Ramos (cell line): Measurements from ENCODE around the gene MRC1.

Experiments used
- in situ Hi-C: fragments of 300-500 bp; cut with MboI; formaldehyde crosslinking; loops from one replicate; pipeline ENCODE4 v1.14.3; 2022; ENCODE audit warnings: low sequenced_read_pairs; ENCODE audit not compliant: unreplicated experiment

MRC1 gene

DNA sequence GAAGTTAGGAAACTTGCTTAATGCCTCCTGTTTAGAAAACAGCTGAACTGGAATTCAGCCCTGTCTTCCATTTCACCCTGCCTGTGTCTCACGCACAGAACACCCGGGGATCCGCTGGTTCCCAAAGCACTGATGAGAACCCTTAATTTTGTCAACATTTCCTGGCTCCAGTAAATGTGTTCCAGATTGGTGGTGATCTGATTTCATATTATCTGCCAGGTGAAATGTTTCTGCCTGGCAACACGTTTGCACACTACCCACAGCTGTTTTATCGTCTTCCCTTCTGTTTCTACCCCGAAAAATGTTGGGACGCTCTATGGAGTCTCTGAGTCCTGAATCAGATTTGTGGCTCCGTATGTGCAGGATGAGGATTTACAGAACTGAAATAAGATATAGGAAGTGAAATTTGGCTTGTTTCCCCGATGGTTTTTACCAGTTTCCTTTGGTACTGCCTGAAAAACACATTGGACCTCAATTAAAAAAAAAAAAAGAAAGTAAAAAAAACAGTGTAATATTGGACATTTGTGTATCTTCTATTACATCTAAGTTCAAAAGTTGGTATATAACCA, 29.0 kb downstream of the MRC1 start:
- in situ Hi-C loops = no loop called here

DNA sequence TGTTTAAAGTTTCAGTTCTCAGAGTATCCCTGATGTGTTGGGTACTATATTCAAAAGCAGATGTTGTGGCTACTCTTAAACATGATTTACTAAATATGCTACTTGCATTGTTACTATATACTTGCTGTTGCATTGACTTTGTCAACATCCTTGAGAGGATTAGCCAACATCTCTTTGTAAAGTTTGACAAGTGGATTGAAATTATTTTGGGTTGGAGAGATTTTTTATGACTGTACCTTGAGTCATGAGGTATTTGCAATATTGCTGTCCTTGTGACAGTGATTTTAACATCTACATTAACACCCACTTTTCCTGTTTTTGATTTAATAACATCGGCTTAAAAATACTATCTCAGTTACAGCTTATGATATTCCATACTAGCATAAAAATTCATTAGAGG, 31.9 kb downstream of the MRC1 start:
- in situ Hi-C loops = loop anchor here (10.0 kb wide), 1 partner anchor 374 kb away; no protein-coding TSS in a partner anchor

DNA sequence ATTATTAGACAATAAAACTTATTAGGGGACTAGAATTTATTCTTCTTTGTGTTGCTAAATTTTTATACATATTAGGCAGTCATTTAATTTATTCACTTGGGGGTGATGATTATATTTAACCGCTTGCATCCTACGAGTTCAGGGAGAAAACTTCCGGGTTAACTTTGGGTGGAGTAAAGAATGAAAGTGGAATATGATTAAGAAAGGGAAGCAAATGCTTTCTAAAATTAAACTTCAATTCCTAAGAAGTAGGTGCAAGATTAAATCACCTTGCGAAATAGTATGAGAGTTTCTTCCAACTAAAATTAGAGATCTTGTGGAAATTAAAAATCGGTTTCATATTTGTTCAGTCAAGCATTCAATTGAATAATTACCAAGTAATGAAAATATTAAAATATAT, 33.5 kb downstream of the MRC1 start:
- in situ Hi-C loops = loop anchor here (10.0 kb wide), 1 partner anchor 372 kb away; no protein-coding TSS in a partner anchor

GRCh38 chr10:17847585-17848296, 38.6 kb downstream of the MRC1 start:
- in situ Hi-C loops = loop anchor here (10.0 kb wide), 1 partner anchor 367 kb away; no protein-coding TSS in a partner anchor

DNA sequence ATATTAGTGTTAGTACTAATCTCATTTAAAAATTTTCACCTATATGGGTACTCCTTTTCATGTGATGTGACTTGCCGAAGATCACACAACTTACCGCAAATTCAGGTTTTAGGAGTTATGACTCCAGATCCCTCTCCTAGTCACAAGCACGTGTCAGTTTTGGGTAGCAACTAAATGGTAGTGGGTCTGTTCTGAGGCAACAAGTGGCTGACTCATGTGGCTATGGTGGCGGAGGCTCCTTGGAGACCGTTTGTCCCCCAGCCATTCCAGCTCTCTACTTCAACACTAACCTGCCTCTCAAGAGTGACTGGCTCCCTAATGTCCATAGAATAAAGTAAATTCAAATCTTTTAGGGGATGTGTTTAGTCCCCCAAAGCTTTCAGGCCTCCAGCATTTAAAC, 39.5 kb downstream of the MRC1 start:
- in situ Hi-C loops = loop anchor here (10.0 kb wide), 1 partner anchor 366 kb away; no protein-coding TSS in a partner anchor

GRCh38 chr10:17850501-17850900, 41.4 kb downstream of the MRC1 start:
- in situ Hi-C loops = no loop called here

GRCh38 chr10:17851611-17852010, 42.5 kb downstream of the MRC1 start:
- in situ Hi-C loops = no loop called here

DNA sequence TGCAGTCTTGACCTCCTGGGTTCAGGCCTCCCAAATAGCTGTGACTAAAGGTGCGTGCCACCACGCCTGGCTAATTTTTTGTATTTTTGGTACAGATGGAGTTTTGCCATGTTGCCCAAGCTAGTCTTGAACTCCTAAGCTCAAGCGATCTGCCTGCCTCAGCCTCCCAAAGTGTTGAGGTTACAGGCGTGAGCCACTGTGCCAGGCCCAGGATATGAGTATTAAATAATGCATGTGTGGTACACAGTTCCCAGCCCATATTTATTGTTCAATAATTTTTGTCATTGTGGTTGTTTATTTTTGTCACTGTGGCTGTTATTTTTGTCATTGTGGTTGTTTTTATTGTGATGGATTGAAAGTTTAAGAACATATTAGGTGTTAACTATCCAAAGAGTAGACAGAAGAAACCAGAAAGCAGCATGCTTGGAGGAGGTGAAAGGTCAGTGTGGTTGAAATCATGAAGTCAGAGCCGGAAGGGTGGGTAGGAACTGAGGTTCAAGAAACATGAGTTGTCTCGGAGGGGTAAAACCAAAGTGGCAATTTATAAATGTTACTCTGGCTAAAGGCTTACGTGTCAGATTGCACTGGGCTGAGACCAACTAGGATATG, 45.0 kb downstream of the MRC1 start:
- in situ Hi-C loops = no loop called here

DNA sequence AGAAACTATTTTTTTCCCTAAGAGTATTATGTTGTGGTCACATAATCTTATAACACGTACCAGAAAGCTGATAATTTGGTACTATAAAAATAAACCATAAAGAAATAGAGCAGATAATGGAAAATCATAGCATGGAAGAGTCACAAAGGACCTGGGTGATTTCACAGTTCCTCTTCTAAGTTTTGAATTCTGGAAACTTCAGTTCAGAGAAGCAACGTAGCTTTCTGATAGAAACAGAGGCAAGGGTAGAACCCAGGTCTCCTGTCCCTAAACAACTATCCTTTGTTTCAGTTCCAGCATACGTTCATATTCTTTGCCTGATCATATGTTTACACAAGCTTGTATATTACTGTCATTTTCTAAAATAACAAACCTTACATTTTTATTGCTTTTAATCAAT, 47.9 kb downstream of the MRC1 start:
- in situ Hi-C loops = no loop called here

- in situ Hi-C loops = no loop called here
These were observed 50.5 kb downstream of the MRC1 start for GRCh38 chr10:17859492-17860156.

GRCh38 chr10:17861760-17862159, 52.6 kb downstream of the MRC1 start:
- in situ Hi-C loops = no loop called here

DNA sequence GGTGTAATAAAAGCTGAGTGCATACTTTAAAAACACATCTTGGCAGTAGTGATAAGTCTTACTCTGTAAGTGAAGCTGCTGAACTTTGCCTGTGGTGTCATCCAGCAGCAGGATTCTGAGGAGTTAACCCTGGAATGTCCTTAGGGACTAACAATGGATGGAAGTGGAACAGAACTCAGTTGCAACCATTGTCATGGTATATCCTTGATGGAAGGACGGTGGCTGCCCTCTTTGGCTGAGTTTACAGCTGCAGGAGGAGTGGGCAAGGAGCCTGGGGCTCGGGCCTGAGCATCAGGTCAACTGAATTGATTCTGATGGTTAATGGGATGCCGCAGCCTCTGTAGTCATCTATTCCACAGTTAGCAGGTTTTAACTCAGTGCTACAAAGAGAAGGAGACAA, 56.2 kb downstream of the MRC1 start:
- in situ Hi-C loops = no loop called here

DNA sequence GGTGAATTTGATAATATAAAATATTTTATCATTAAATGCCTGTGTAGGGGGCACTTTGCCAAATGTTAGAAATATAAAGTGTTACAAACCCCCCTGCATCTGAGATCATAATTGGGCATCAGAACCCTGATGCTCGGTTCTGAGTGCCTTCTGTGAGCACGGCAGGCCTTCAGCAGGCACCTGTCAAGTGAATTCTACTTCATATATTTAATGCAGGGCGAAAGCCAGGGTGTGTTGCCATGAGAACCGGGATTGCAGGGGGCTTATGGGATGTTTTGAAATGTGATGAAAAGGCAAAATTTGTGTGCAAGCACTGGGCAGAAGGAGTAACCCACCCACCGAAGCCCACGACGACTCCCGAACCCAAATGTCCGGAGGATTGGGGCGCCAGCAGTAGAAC, 57.2 kb downstream of the MRC1 start:
- in situ Hi-C loops = no loop called here

DNA sequence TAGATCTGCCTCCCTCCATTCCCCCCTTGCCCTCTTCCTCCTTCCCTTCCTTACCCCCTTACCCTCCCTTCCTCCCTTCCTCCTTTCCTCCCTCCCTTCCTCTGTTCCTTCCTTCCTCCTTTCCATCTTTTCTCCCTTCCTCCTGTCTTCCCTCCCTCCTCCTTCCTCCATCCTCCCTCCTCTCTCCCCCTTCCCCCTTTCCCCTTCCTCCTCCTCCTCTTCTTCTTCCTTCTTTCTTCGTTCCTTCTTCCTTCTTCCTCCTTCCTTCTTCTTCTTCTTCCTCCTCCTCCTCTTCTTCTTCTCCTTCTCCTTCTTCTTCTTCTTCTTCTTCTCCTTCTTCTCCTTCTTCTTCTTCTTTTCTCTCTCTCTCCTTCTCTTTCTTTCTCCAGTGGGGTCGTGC, 57.9 kb downstream of the MRC1 start:
- in situ Hi-C loops = no loop called here

GRCh38 chr10:17871036-17871435, 61.9 kb downstream of the MRC1 start:
- in situ Hi-C loops = no loop called here

DNA sequence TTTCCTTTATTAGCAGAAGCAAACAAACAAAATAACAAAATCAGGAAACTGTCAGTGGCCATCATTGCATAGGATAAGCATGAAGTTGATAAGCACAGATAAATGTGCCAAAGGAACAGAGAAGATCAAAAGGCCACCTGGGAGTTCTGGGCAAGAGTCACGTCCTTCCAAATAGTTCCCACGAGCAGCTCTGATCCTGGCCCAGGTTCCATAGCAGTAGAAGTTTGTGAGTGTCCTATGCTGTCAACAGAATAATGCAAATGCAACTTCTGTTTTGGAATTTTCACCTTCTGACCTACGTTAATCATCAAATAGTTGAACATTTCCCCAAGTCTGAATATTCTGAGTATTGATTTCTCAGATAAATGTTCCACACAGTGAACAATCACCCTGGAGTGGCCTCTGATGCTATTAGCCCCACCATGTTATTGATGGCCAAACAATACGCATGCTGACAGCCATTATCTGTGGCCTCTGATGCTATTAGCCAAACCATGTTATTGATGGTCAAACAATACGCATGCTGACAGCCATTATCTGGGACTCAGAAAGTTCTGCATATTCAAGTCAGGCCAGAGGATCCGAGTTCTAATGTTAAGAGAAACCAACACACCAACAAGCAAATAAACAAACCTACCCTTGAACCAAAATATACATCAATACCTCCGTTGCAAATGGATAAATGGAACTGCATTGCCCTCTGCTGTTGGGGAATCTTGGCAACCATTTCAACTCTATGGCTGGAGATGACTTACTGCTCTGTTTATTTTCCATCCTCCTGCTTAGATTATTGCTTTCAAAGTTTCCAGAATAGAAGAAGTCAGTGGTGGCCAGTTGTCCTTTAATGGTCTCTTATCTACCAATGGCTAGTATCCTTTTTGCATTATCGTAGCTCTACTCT, 63.3 kb downstream of the MRC1 start:
- in situ Hi-C loops = no loop called here

DNA sequence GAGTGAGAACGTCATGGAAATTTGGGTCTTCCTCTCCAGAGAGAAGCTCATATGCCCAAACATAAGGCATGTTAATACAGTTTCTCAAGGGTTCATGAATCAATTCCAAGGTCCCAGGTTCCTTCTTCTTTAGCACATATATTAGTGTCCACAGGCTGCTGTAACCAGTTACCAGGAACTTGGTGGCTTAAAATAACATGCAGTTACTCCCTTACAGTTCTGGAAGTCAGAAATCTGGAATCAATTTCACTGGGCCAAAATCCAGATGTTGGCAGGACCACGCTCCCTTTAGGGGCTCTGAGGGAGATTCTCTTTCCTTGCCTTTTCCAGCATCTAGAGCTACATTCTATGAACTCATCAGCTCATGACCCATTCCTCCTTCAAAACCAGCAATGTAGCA, 64.8 kb downstream of the MRC1 start:
- in situ Hi-C loops = no loop called here

- in situ Hi-C loops = no loop called here
These were observed 68.0 kb downstream of the MRC1 start for GRCh38 chr10:17877121-17877520.

GRCh38 chr10:17878896-17879295, 69.7 kb downstream of the MRC1 start:
- in situ Hi-C loops = no loop called here

GRCh38 chr10:17880601-17881000, 71.5 kb downstream of the MRC1 start:
- in situ Hi-C loops = no loop called here
